Measurements from ENCODE around the gene ZDHHC14.

ZDHHC14 gene

GRCh38 chr6:157520596-157521361 lies 139.8 kb downstream of the ZDHHC14 start:
- no peak for DNase-seq

- DNase-seq = no peak
Measured at GRCh38 chr6:157521362-157522335, 140.7 kb downstream of the ZDHHC14 start.

GRCh38 chr6:157522472-157522871 lies 141.5 kb downstream of the ZDHHC14 start:
- DNase-seq = no peak

- no peak for DNase-seq
Measured at GRCh38 chr6:157524735-157525134, 143.7 kb downstream of the ZDHHC14 start.

- DNase-seq = no peak
Measured at GRCh38 chr6:157525292-157525889, 144.4 kb downstream of the ZDHHC14 start.

- DNase-seq = no peak
Measured at GRCh38 chr6:157525918-157526425, 145.0 kb downstream of the ZDHHC14 start.

- no peak for DNase-seq
Measured at GRCh38 chr6:157527471-157527907, 146.5 kb downstream of the ZDHHC14 start.

- DNase-seq = no peak
Measured at GRCh38 chr6:157528931-157529653, 148.1 kb downstream of the ZDHHC14 start.

- DNase-seq = no peak
Measured at GRCh38 chr6:157529654-157530039, 148.7 kb downstream of the ZDHHC14 start.

GRCh38 chr6:157530126-157530525 lies 149.1 kb downstream of the ZDHHC14 start:
- DNase-seq = no peak

- DNase-seq = no peak
Measured at GRCh38 chr6:157530724-157531168, 149.8 kb downstream of the ZDHHC14 start.

GRCh38 chr6:157531169-157531985 lies 150.4 kb downstream of the ZDHHC14 start:
- DNase-seq = no peak

GRCh38 chr6:157531986-157532365 lies 151.0 kb downstream of the ZDHHC14 start:
- DNase-seq = no peak

GRCh38 chr6:157533048-157533871 lies 152.3 kb downstream of the ZDHHC14 start:
- no peak for DNase-seq

- no peak for DNase-seq
Measured at GRCh38 chr6:157534134-157534871, 153.3 kb downstream of the ZDHHC14 start.

- DNase-seq = no peak
Measured at GRCh38 chr6:157534977-157535339, 154.0 kb downstream of the ZDHHC14 start.

- DNase-seq = no peak
Measured at GRCh38 chr6:157535340-157536222, 154.6 kb downstream of the ZDHHC14 start.

- DNase-seq = no peak
Measured at GRCh38 chr6:157536223-157536545, 155.2 kb downstream of the ZDHHC14 start.

- no peak for DNase-seq
Measured at GRCh38 chr6:157537556-157537955, 156.6 kb downstream of the ZDHHC14 start.
